ELF-1 (cell line): ENCODE results near the gene ZNF469.

Experiments used
- DNase-seq: peaks from one replicate; pipeline ENCODE4 v3.0.0-alpha.2; 2016; ENCODE audit warnings: low read depth, low spot score

The ZNF469 gene

DNA sequence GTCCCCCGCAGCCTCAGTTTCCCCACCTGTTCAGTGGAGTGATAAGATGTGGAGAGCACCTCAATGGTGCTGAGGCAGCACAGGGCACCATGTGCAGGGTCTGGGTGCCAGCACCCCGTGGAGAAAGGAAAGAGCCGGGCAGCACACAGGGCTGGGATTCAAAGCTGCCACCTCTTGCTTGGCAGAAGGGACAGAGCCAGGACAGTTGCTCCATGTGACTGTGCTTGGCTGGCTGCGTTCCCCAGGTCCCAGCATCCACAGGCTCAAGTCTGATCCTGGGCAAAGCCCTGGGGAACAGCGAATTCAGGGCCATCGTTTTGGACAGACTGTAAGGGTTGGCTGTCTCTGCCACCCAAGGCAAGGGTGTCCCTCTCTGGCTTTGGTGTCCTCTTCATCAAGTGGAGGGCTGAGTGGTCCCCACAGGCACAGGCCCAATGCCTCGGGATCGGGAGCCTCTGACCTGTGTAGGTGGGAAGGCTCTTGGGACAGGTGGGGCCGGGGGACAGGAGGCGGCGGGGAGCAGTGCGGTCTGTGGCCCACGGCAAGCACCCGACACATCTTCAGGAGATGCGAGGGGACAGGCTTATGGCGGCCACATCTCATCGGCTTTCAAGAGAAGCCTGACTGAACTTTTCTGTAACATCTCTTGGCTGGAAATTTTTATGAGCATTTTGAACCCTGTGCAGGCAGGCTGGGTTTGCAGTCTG, 8.5 kb downstream of the ZNF469 start:
- no peak for DNase-seq

DNA sequence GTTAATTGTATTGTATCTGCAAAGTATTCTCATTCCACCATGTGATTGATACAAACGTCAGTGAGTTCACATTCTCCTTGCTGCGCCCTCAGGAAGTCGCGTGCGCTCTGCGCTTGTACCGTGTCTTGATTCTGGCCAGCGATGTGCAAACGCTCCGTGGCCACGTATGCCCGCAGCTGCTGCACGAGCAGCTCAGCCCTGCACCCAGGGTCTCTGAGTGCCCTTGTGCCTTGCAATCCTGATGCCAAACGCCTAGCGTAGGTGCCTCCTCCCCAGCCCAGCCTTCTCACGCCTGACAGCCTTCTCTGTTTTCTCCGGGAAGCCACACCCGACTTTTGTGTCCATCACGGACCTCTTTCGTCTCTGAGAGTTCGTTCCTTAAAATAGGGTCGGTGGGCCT, 9.4 kb downstream of the ZNF469 start:
- no peak for DNase-seq

DNA sequence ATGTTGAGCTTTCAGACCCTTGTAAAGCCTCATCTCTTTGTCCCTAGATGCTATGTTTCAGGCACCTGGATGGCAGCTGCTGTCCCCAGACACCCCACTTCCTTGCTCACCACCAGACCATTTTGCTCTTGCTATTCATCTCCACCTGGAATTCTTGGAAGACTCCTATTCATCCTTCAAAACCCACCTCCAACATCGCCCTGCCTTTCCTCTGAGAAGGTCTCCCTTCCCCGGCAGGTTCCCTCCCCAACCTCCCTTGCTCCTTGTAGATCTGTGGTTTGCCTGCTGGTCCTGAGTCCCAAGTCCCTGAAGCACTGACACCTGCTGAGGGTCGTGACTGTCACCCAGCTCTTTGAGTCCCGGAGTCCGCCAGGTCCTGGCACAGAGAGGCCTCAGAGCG, 9.9 kb downstream of the ZNF469 start:
- no peak for DNase-seq

DNA sequence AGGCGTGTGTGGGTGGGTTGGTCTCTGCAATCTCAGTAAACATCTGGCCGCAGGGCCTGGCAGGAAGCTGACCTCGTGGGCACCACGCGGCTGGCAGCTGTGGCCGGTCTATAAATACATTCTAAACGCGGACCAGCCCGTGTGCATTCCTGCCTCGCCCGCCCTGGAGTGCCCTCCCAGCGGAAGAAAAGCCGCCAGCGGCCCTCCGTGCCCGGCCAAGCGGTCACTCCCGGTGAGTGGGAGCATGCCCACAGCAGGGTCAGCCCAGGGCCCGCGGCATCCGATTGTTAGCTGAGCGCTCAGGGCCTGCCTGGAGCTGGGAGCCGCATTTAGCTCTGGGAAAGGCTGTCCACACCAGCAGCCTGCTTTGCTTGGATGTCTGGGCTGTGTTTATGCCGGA, 10.3 kb downstream of the ZNF469 start:
- DNase-seq, result no peak

DNA sequence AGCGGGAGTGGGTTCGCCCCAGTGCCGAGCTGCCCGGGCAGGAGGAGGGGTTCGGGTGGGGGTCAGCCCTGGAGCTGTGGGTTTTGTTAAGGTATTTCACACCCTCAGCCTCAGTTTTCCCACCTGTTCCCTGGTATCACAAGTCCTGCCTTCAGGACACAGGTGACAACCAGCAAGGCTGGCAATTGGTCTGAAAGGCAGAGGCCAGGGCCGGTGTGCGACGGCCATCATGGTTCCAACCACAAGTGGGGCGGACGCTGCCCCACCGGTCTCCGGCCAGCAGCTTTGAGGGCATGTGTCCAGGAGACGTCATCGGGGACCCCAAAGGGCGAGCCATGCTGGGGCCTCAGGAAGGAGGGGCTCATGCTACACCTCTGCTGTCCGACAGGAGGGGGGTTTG, 10.8 kb downstream of the ZNF469 start:
- DNase-seq, result no peak

DNA sequence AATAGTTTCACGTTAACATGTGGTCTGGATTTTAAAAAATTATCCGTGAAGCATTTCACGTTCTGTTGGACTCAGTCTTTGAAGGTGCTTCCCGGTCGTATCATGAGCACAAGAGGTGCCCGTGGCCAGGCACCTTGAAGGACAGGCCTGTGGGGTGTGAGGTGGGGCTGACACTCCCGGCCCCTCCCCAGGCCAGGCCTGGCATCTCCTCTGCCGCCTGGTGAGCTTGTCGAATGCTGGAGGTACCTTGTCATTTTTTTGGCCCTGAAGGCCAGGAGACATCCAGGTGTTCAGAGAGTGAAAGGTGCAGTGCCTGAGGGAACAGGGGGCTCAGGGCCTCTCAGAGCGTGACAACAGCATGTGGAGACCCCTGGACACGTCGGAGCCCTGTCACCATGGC, 11.7 kb downstream of the ZNF469 start:
- no peak for DNase-seq

DNA sequence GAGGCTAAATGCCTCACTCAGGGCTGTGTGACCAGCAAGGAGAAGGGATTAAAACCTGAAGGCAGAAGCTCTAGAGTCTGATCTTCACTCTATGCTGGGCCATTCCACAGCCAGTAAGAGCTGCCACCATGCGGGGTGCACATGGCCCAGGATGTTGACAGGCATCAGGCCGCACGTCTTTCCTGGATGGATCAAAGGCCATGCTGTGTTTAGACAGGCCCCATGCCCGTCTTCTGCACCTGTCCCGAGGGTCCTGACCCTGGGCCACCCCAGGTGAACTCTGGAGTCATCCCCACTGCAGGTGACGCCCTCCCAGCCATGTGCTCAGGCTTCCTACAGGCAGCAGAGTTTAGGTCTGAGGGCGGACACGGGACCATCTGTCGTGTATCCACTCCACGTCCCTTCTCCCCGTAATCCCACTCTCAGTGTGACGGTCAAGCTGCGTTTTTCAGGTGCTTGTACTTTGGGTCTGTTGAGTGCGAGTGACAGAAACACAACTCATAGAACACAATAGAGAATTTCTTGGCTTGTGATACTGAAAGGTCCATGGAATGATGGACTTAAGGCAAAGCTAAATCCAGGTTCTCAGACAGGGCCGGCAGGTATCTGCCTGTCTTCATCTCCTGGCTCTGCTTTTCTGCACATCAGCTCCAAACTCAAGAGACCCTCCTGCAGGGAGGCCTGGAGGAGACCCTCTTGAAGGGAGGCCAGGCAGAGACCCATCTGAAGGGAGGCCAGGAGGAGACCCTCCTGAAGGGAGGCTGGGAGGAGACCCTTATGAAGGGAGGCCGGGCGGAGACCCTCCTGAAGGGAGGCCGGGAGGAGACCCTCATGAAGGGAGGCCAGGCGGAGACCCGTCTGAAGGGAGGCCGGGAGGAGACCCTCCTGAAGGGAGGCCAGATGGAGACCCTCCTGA, 13.2 kb downstream of the ZNF469 start:
- DNase-seq, result no peak

DNA sequence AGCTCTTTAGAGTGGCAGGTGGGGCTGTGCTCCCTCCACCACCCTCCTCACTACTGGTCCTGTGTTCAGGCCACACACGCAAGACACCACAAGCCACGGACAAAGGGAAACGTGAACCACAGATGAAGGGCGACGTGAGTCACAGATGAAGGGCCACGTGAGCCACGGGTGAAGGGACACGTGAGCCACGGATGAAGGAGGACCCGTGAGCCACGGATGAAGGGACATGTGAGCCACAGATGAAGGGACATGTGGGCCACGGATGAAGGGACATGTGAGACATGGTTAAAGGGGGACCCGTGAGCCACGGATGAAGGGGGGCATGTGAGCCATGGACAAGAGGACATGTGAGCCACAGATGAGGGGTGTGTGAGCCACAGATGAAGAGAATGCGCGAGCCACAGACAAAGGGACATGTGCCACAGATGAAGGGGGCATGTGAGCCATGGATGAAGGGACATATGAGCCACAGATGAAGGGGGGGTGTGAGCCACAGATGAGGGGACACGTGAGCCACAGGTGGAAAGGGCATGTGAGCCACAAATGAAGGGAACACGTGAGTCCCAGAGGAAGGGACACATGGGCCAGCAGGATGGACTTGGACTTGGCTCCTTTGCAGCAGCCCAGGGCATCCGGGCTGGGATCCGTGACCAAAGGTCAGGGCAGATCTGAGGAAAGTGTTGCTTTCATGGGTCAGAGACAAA, 15.6 kb downstream of the ZNF469 start:
- no peak for DNase-seq

DNA sequence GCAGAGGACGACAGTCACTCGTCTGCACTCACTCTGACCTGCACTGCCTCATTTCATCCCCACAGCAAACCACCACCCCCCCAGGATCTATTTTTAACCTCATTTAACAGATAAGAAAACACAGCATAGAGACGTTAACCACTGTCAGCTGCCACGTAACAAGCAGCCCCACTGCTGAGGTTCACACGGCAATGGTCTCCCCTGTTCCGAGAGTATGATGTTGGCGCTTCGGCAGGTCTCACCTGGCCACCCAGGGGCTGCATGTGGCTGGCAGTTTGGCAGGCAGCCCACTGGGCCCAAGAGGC, 16.1 kb downstream of the ZNF469 start:
- DNase-seq, result no peak

DNA sequence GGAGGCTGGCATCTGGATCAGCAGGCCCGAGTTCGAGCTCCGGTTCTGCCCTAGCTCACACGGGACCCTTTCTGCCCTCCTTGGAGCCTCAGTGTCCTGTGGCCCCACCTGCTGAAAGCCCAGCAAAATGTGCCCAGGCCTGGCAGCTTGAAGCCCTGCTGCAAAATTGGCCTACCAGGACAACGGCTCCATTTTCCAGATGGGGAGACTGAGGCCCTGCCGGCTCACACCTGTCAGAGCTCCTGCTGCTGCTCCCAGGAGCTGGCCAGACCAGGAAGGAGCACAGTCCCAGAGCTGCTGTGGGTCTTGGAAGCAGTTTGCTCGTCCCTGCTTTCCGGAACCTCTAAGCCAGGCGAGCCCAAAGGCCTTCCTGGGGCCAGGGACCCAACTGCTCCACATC, 17.4 kb downstream of the ZNF469 start:
- DNase-seq, result no peak

DNA sequence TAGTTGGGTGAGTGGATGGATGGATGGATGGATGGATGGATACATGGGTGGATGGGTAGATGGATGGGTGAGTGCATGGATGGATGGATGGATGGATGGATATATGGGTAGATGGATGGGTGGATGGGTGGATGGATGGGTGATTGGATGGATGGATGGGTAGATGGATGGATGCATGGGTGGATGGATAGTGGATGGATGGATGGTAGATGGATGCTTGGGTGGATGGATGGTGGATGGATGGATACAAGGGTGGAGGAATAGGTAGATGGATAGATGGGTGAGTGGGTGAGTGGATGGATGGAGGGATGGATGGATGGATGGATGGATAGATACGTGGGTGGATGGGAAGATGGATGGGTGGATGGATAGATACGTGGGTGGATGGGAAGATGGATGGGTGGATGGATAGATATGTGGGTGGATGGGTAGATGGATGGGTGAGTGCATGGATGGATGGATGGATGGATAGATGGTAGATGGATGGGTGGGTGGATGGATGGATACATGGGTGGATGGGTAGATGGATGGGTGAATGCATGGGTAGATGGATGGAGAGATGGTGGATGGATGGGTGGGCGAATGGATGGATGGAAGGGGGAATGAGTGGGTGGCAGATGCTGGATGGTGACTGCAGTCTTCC, 19.0 kb downstream of the ZNF469 start:
- DNase-seq, result no peak

DNA sequence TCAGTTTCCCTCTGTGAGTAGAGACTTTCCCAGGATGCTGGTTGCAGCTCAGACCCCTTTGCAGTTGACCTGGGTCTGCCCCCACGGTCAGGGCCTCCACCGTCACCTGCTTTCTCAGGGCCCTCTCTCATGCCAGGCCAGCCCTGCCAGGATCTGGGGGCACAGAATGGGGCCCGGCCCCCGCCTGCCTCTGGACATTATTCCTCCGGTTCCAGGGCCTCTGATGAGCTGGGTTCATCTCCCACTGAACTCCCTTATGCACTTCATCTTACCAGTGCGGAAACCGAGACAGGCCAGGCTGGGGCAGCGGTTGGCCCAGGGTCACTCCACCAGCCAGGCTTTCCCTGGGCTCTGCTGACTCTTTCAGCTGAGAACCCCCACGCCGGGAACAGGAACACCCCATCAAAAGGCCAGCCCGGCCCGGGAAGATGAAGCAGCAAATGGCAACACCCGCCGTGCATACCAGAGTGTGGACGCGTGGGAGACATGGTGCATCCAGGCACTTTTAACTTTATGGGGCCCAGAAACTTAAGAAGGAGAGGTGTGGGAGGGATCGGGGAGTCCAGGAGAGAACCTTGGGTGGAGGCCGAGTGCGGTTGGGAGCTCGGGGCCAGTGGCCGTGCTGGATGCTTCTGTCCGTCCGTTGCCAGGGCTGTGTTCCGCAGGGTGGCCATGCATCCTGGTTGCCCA, 19.9 kb downstream of the ZNF469 start:
- DNase-seq, result no peak

DNA sequence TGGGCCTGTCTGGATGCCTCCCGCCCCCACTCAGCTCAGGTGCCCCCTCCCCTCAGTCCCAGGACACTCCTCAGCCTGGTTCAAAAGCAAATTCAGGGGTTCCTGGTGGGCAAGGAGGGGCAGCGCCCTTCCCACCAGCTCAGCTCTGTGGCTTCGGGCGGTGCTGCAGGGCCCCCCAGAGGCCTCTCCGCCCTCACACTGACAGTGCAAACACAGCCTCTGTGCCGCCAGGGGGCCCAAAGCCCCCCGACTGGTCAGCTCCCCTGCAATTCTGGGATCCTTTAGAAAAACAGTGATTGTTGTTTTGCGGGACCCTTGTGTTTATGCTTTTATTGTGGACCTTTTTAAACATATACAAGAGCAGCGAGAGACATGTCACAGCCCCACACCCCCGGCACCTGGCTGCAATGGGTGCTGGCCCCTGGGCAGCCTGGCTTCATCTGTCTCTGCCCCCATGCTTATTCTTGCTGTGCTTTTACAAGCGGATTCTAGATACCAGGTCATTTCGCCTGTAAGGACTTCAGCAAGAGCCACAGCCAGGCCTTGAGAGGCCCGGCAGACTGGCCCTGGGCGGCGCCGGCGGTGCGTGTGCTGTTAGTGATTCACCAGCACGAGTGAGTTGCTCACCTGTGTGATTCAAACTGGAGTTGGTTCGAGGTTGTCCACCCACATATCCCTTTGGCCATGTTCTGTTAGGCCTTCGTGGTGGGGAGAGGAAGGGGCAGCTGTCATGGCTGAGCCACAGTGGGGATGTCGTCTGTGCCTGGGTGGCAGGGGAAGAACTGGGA, 21.2 kb downstream of the ZNF469 start:
- no peak for DNase-seq

DNA sequence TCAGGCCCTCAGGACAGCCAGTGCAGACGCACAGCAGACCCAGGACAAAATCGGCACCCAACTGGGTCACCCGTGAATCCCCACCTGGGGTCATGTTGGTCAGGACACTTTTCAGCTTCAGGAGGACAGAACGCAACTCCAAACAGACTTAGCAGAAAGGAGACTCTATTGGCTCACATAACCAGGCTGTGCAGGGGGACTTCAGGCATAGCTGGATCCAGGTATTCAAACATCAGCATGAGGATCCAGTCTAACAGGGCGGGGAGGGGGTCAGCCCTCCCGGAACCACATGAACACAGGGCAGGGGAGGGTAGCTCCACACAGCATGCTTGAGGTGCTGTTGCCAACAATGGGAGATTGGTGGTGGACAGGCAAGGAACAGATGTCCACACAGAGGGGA, 22.0 kb downstream of the ZNF469 start:
- DNase-seq, result no peak

DNA sequence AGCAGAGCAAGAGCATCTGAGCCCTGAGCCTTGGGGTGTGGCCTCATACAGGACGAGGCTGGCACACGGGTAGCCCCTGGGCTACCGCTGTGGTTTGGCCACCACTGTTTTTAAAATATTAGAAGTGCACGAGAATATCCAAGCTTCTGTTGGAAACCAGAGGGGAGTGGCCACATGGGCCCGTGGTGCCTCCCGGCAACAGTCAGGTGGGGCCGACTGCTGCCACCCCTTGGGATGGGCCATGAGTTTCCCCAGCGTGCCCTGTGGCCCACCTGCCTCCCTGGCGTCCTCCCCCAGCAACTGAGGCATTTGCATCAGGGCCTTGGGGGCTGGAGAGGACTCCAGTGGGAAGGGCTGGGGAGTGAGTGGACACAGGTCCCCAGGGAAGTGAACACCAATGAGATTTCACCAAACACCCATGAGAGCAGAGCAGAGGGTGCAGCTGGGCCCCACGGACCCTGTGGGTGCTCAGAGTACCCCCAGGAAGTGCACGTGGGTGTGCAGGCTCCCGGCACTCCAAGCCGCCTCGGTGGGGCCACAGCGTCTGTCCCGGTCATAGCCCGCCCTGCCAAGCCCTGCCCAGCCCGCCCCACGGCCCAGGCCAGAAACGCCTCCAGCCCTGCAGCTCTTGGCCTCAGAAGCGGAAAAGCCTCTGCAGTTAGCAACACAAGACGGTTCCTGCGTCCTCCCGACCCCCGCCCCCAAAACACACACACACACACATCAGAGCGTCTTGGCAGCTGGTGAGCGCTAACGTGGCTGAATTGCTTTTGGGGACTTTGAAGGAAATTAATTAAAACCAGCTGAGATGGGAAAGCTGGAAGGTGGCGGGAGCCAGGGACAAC, 22.7 kb downstream of the ZNF469 start:
- no peak for DNase-seq

DNA sequence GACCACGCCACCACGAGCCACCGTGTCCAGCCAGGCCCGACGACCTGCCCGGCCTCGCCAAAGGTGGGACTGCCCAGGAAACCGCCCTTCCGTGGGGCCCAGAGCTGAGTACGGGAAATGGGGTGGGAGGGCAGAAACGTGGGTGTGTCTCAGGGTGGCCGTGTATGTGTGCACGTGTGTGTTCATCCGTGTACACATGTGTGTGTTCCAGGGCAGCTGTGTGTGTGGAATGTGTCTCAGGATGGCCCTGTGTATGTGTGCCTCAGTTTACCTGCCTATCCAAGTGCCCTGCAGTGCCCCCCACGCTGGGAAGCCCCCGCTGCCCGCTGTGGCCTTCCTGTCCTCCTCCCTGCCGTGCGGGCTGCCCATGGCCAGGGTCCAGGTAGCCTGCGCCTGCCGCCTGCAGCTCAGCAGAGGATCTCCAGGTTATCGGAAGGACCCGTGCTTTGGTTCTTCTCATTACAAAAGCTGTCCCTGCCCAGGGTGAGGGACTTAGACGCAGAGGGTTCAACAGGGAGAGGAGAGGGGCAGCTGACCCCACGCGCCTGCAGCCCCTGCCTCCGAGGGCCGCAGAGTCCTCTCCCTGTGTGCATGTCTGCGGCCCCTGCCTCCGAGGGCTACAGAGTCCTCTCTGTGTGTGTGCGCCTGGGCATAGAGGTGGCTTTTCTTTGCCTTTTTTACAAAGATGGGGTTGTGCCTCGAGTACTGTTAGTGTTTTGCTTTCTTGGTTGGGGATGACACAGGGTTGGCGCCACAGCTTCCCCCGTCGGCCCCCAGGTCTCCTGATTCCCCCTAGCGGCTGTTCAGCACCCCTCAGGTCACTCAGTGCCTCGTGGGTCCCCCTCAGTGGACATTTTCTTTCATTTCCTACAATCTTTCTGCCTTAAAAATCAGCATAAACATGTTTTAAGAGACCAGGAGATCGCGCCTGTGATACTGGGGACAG, 23.6 kb downstream of the ZNF469 start:
- peak; percentile 12 for DNase-seq

DNA sequence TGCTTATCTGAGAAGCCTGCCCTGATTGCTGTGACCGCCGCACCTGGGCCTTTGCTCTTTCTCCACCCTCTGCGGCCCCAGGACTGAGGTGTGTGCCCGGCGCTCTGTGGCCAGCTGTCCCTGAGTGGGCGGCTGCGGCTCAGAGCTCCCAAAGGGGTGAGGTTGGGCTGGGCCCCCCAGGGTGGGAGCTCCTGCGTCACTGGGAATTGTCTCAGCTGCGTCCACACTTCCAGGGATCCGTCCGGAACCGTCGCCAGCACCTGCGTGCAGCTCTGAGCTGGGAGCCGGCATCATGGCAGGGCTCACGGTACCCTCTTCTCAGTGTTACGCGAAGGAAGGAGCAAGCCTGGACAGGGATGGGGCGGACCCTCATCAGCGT, 24.3 kb downstream of the ZNF469 start:
- no peak for DNase-seq

DNA sequence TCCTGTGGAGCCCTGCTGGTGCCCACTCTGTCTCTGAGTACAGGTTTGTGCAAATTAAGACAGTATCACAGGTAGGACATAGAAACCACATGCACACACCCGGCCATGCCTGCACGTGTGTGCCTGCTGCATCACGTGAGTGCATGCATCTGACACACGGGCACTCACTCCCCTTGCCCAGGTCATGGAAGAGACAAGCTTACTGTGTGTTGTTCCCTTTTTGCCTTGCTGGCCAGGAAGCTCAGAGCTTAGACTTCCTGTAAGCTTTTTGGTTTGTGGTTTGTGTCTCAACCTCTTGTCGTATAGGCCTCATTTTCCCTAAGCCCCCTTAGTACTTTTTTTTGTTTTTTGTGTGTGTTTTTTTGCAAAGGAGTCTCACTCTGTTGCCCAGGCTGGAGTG, 25.0 kb downstream of the ZNF469 start:
- no peak for DNase-seq
